ENCODE results near the gene MYL3.

MYL3 gene

DNA sequence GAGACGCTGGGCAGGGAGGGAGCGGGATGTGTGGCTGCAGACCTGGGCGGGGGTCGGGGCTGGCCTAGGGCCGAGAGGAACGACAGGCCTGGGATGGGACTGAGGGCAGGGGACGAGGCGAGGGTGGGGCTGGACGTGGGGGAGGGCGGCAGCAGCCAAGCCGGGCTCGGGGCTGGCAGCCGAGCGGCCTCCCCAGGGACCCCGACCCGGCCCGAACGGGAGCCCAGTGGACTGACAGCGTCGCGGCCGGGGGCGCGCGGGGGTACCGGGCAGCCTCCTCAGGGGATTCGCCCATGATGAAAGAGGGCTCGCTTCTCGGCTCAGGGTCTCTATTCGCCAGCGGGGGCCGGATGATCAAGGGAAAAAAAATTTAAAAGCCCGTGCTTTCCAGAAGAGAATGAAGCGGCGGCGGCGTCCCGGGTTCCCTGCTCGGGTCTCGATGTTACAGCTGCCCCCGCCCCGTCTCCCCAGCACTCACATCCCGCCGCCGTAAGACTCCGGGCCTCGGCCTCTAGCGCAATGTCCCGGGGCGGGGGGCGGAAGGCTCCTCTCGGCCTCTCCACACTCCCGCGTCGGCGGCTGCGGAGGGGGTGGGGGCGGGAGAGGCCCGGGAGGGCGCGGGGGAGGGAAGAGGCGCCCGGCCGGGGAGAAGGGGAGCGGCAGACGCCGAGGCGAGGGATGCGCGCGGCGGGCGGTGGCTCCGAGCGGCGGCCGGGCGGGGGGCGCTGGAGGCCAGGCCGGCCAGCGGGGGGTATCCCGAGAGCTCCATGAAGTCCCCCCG lies 18.5 kb upstream of the MYL3 start:
- Histone ChIP-seq H3K9me3 (replicated peaks; ENCODE audit: insufficient read depth, low read length) (no peaks in the 10 kb centered on the region), H3F3A (ENCODE audit: insufficient read depth, low read length) (no peaks in the 10 kb centered on the region), H3K4me3 (ENCODE audit: low read length) (no peak overlapping the region), H3K9me2 (replicated peaks; ENCODE audit: insufficient read depth, low read length) (no peaks in the 10 kb centered on the region), H3K27me3 (replicated peaks; ENCODE audit: insufficient read depth, low read length) (peaks cover 45% of the 10 kb centered on the region), H2AFZ (ENCODE audit: low read length) (no peak overlapping the region), H4K20me1 (ENCODE audit: insufficient read depth, low read length) (no peaks in the 10 kb centered on the region), H3K27ac (ENCODE audit: low read length) (no peak overlapping the region), H3K79me2 (ENCODE audit: low read length) (no peaks in the 10 kb centered on the region), H3K9ac (ENCODE audit: low read length) (no peak overlapping the region), H3K4me1 (ENCODE audit: low read length) (no peaks in the 10 kb centered on the region), H3K4me2 (ENCODE audit: low read depth, low read length) (no peak overlapping the region), H3K36me3 (replicated peaks; ENCODE audit: insufficient read depth, low read length) (no peaks in the 10 kb centered on the region)
- TF ChIP-seq, protein P1, sequence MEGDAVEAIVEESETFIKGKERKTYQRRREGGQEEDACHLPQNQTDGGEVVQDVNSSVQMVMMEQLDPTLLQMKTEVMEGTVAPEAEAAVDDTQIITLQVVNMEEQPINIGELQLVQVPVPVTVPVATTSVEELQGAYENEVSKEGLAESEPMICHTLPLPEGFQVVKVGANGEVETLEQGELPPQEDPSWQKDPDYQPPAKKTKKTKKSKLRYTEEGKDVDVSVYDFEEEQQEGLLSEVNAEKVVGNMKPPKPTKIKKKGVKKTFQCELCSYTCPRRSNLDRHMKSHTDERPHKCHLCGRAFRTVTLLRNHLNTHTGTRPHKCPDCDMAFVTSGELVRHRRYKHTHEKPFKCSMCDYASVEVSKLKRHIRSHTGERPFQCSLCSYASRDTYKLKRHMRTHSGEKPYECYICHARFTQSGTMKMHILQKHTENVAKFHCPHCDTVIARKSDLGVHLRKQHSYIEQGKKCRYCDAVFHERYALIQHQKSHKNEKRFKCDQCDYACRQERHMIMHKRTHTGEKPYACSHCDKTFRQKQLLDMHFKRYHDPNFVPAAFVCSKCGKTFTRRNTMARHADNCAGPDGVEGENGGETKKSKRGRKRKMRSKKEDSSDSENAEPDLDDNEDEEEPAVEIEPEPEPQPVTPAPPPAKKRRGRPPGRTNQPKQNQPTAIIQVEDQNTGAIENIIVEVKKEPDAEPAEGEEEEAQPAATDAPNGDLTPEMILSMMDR (IDR thresholded peaks at IDR 0.05; ENCODE audit: low read length) = no peak
- TF ChIP-seq EZH2phosphoT487 (IDR thresholded peaks at IDR 0.05; ENCODE audit: low read length) = no peak
- TF ChIP-seq EZH2 (optimal IDR thresholded peaks at IDR 0.05; ENCODE audit: low read depth, low read length) = peak; percentile 77
- no peak for DNase-seq

DNA sequence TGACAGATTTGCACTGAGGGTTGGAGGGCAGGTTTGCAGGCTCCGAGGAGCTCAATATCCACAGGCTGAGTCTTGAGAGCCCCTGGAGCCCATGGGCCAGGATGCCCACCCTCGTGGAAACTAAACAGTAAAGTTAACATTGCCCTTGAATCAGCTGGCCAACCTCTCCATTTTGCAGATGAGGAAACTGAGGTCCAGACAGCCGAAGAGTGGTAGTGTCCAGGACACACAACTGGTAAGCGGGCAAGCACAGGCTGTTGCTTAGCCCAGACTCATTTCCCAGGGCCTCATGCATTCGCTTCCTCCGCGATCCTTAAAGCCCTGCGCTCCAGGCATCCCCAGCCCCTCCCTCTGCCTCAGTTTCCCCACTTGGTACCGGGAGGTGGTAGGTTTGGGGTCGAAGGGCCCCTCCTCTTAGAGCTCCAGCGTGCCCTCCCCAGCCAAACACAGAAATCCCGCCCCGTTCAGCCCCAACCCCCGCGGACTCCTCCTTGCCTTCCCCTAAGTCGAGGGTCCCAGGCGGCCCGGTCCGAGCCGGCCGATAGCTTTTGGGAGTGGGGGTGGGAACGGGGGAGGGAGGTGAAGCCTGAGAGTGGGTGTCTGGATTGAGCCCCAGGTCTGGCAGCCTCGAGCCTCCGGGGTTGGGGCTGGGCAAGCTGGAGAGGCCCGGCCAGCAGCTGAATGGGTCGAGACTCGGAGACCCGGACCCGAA lies 17.8 kb upstream of the MYL3 start:
- no peaks in the 10 kb centered on the region for H3K79me2 ChIP-seq (ENCODE audit: low read length)
- no peak overlapping the region for H2AFZ ChIP-seq (ENCODE audit: low read length)
- no peak overlapping the region for H3K9ac ChIP-seq (ENCODE audit: low read length)
- no peaks in the 10 kb centered on the region for H3K36me3 ChIP-seq (replicated peaks; ENCODE audit: insufficient read depth, low read length)
- H3K9me3 ChIP-seq (replicated peaks; ENCODE audit: insufficient read depth, low read length) = no peaks in the 10 kb centered on the region
- H3F3A ChIP-seq (ENCODE audit: insufficient read depth, low read length) = no peaks in the 10 kb centered on the region
- H3K4me1 ChIP-seq (ENCODE audit: low read length) = no peaks in the 10 kb centered on the region
- H3K27me3 ChIP-seq (replicated peaks; ENCODE audit: insufficient read depth, low read length) = peaks cover 45% of the 10 kb centered on the region
- H4K20me1 ChIP-seq (ENCODE audit: insufficient read depth, low read length) = no peaks in the 10 kb centered on the region
- no peak overlapping the region for H3K27ac ChIP-seq (ENCODE audit: low read length)
- TF ChIP-seq, protein P1 (IDR thresholded peaks at IDR 0.05; ENCODE audit: low read length) = no peak
- TF ChIP-seq EZH2phosphoT487 (IDR thresholded peaks at IDR 0.05; ENCODE audit: low read length) (no peak), EZH2 (optimal IDR thresholded peaks at IDR 0.05; ENCODE audit: low read depth, low read length) (no peak)
- DNase-seq = no peak
- no peaks in the 10 kb centered on the region for H3K9me2 ChIP-seq (replicated peaks; ENCODE audit: insufficient read depth, low read length)
- no peak overlapping the region for H3K4me2 ChIP-seq (ENCODE audit: low read depth, low read length)
- H3K4me3 ChIP-seq (ENCODE audit: low read length) = no peak overlapping the region

DNA sequence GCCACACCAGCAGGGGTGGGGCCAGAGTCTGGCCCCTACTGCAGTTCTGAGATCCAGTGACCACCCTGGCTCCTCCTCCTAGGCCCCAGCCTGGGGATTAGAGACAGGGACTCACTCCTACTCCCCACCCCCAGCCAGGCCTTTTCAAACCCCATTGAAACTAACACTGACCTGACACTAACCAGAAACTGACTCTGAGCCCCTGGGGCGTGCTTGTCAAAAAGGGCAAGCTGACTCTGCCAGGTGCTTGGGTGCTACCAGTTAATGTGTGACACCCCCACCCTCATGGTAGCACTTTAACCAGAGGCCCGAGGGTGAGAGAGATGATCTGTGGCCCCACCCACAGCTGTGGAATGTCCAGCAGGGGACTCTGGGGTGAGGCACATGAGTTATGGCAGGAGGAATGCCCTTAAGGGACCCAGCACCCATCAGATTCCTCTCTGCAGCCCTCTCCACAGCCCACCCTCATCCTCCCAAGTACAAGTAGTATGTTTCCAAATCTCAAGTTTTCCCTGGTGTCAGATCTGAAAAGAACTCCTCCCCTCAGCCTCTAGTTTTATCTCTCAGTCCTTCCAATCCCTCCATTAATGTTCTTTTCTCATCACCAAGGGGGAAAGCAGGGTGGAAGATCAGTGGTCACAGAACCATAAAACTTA lies 15.7 kb upstream of the MYL3 start:
- Histone ChIP-seq H2AFZ (ENCODE audit: low read length) (no peak overlapping the region), H3K4me1 (ENCODE audit: low read length) (no peaks in the 10 kb centered on the region), H3K36me3 (replicated peaks; ENCODE audit: insufficient read depth, low read length) (no peaks in the 10 kb centered on the region), H3K4me3 (ENCODE audit: low read length) (no peak overlapping the region), H3F3A (ENCODE audit: insufficient read depth, low read length) (no peaks in the 10 kb centered on the region), H3K9ac (ENCODE audit: low read length) (no peak overlapping the region), H4K20me1 (ENCODE audit: insufficient read depth, low read length) (no peaks in the 10 kb centered on the region), H3K4me2 (ENCODE audit: low read depth, low read length) (no peak overlapping the region), H3K27me3 (replicated peaks; ENCODE audit: insufficient read depth, low read length) (peaks cover 25% of the 10 kb centered on the region), H3K9me3 (replicated peaks; ENCODE audit: insufficient read depth, low read length) (no peaks in the 10 kb centered on the region), H3K27ac (ENCODE audit: low read length) (no peak overlapping the region), H3K9me2 (replicated peaks; ENCODE audit: insufficient read depth, low read length) (no peaks in the 10 kb centered on the region), H3K79me2 (ENCODE audit: low read length) (no peaks in the 10 kb centered on the region)
- TF ChIP-seq, protein P1 (IDR thresholded peaks at IDR 0.05; ENCODE audit: low read length) = no peak
- TF ChIP-seq EZH2phosphoT487 (IDR thresholded peaks at IDR 0.05; ENCODE audit: low read length) = no peak
- no peak for TF ChIP-seq EZH2 (optimal IDR thresholded peaks at IDR 0.05; ENCODE audit: low read depth, low read length)
- no peak for DNase-seq
